ENCODE results near the gene CCT2. TPM values are rescaled to one million over a fixed set of nuclear protein-coding genes. Genes with fewer than 3 reads are reported as not detected.

Gene CCT2
- total and polyA plus RNA-seq, 10 donors, result 80.5 to 120 (median 92.6) TPM

GRCh38 chr12:69621551-69621950 is 36.3 kb downstream of the CCT2 start:
- Histone ChIP-seq H3K27ac (no peak overlapping the region), H3K9me3 (no peaks in the 10 kb centered on the region), H3K27me3 (replicated peaks in 1 of 7) (no peaks in the 10 kb centered on the region), H3K4me3 (no peak overlapping the region), H3K4me1 (no peaks in the 10 kb centered on the region), H3K36me3 (no peaks in the 10 kb centered on the region)
- no peak for TF ChIP-seq POLR2AphosphoS5 (IDR thresholded peaks at IDR 0.05)
- no peak for TF ChIP-seq POLR2A (IDR thresholded peaks at IDR 0.05)
- no peak for TF ChIP-seq CTCF (IDR thresholded peaks at IDR 0.05 in 8 of 11, conservative IDR thresholded peaks at IDR 0.05 in 3 of 11)
- intact Hi-C loops (cut with DNase I; ENCODE audit: low total_unique reads), result no loop called here
- WGBS, 5 donors, result 82 to 92% (median 86%) methylated on average over 2 of the region's 2 CpGs
- no peak for DNase-seq

GRCh38 chr12:69623970-69624369 is 38.7 kb downstream of the CCT2 start:
- H3K27ac ChIP-seq, result no peak overlapping the region
- H3K4me1 ChIP-seq, result no peaks in the 10 kb centered on the region
- WGBS, 5 donors, result 91 to 98% (median 94%) methylated on average over 12 to 13 of the region's 13 CpGs
- H3K4me3 ChIP-seq, result no peak overlapping the region
- TF ChIP-seq CTCF (IDR thresholded peaks at IDR 0.05 in 8 of 11, conservative IDR thresholded peaks at IDR 0.05 in 3 of 11), result no peak
- TF ChIP-seq POLR2AphosphoS5 (IDR thresholded peaks at IDR 0.05), result no peak
- no peak for TF ChIP-seq POLR2A (IDR thresholded peaks at IDR 0.05)
- intact Hi-C loops (cut with DNase I; ENCODE audit: low total_unique reads), result no loop called here
- H3K36me3 ChIP-seq, result no peaks in the 10 kb centered on the region
- H3K27me3 ChIP-seq (replicated peaks in 1 of 7), result peaks cover 0 to 6% (median 0%) of the 10 kb centered on the region in 7 donors
- DNase-seq, result no peak
- H3K9me3 ChIP-seq, result no peaks in the 10 kb centered on the region

DNA sequence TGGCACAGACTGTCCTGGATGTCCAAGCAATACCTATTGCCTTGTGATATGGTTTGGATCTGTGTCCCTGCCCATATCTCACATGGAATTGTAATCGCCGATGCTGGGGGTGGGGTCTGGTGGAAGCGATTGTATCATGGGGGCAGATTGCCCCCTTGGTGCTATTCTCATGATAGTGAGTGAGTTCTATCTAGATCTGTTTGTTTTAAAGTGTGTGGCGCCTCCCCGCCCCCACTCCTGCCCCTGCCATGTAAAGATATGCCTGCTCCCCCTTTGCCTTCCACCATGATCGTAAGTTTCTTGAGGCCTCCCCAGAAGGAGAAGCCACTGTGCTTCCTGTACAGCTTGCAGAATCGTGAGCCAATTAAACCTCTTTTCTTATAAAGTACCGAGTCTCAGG is 42.2 kb downstream of the CCT2 start:
- intact Hi-C loops (cut with DNase I; ENCODE audit: low total_unique reads), result no loop called here
- DNase-seq, result no peak
- H3K4me3 ChIP-seq, result no peak overlapping the region
- no peaks in the 10 kb centered on the region for H3K4me1 ChIP-seq
- no peaks in the 10 kb centered on the region for H3K36me3 ChIP-seq
- TF ChIP-seq CTCF (IDR thresholded peaks at IDR 0.05 in 8 of 11, conservative IDR thresholded peaks at IDR 0.05 in 3 of 11) (no peak), POLR2AphosphoS5 (IDR thresholded peaks at IDR 0.05) (no peak), POLR2A (IDR thresholded peaks at IDR 0.05) (no peak)
- H3K9me3 ChIP-seq, result no peaks in the 10 kb centered on the region
- H3K27ac ChIP-seq, result no peak overlapping the region
- WGBS, 5 donors, result 64 to 93% (median 85%) methylated on average over 8 of the region's 8 CpGs
- H3K27me3 ChIP-seq (replicated peaks in 1 of 7), result peaks cover 0 to 6% (median 0%) of the 10 kb centered on the region in 7 donors

DNA sequence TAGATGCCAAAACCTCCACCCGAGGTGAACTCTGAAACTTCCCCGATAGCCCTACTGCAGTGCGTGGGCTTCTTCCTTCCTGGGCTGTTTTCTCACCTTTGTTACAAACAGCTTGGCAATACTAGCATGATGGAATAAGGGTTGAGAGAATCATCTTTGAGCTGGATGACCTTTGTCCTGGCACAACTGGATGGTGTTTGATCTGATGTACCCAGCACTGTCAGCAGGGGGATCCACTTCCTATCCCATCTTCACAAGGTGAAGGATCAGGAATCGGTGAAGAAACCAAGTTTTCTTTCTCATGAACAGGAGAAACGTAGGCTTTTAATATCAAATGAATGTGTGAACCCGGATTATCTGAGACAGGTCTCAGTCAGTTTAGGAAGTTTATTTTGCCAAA is 44.9 kb downstream of the CCT2 start:
- no peak for DNase-seq
- no peaks in the 10 kb centered on the region for H3K36me3 ChIP-seq
- TF ChIP-seq CTCF (IDR thresholded peaks at IDR 0.05 in 8 of 11, conservative IDR thresholded peaks at IDR 0.05 in 3 of 11) (no peak), POLR2A (IDR thresholded peaks at IDR 0.05) (no peak), POLR2AphosphoS5 (IDR thresholded peaks at IDR 0.05) (no peak)
- H3K9me3 ChIP-seq, result no peaks in the 10 kb centered on the region
- no peak overlapping the region for H3K27ac ChIP-seq
- H3K4me1 ChIP-seq, result no peaks in the 10 kb centered on the region
- WGBS, 5 donors, result 84 to 91% (median 90%) methylated on average over 6 of the region's 6 CpGs
- intact Hi-C loops (cut with DNase I; ENCODE audit: low total_unique reads), result no loop called here
- H3K27me3 ChIP-seq (replicated peaks in 1 of 7), result peaks cover 0 to 6% (median 0%) of the 10 kb centered on the region in 7 donors
- H3K4me3 ChIP-seq, result no peak overlapping the region

Measured in spleen (tissue), 11 donors.